Retina (tissue), 1 donor: ENCODE measurements around the gene SS18L1.

Experiments used
- DNase-seq: peaks from one replicate; pipeline ENCODE4 v3.0.0-alpha.2; 2016

SS18L1 gene

GRCh38 chr20:62120365-62120762, 23.2 kb upstream of the SS18L1 start:
- DNase-seq, result no peak

- DNase-seq, result no peak
Observed at GRCh38 chr20:62120990-62121775, 22.4 kb upstream of the SS18L1 start.

- peak; percentile 96 for DNase-seq
Observed at GRCh38 chr20:62121776-62122653, 21.6 kb upstream of the SS18L1 start, which contains the start of gene LSM14B. LSM14B (plus strand) TSS chr20:62122475; CDS start chr20:62122667, 192 bp downstream.

- DNase-seq, result no peak
Observed at GRCh38 chr20:62122654-62123449, 20.7 kb upstream of the SS18L1 start.

GRCh38 chr20:62123450-62124118, 20.0 kb upstream of the SS18L1 start:
- peak; percentile 67 for DNase-seq

GRCh38 chr20:62126141-62126540, 17.4 kb upstream of the SS18L1 start:
- DNase-seq, result no peak

GRCh38 chr20:62127799-62128198, 15.8 kb upstream of the SS18L1 start:
- no peak for DNase-seq

- no peak for DNase-seq
Observed at GRCh38 chr20:62128502-62128901, 15.1 kb upstream of the SS18L1 start.

GRCh38 chr20:62129731-62130531, 13.6 kb upstream of the SS18L1 start:
- DNase-seq, result no peak

- no peak for DNase-seq
Observed at GRCh38 chr20:62131560-62132320, 11.8 kb upstream of the SS18L1 start.

GRCh38 chr20:62132421-62132820, 11.1 kb upstream of the SS18L1 start:
- DNase-seq, result no peak

GRCh38 chr20:62133051-62133845, 10.3 kb upstream of the SS18L1 start:
- DNase-seq, result no peak

GRCh38 chr20:62133864-62134263, 9.7 kb upstream of the SS18L1 start:
- no peak for DNase-seq

GRCh38 chr20:62134735-62135231, 8.8 kb upstream of the SS18L1 start:
- no peak for DNase-seq

GRCh38 chr20:62135573-62136266, 7.8 kb upstream of the SS18L1 start:
- no peak for DNase-seq

GRCh38 chr20:62136283-62137091, 7.1 kb upstream of the SS18L1 start:
- DNase-seq, result peak; percentile 67

GRCh38 chr20:62137092-62137384, 6.5 kb upstream of the SS18L1 start:
- no peak for DNase-seq

- DNase-seq, result no peak
Observed at GRCh38 chr20:62137478-62138203, 5.9 kb upstream of the SS18L1 start.
